GM21515 (cell line): ENCODE results near the gene RAD51B.

Experiments
- ATAC-seq: cut with Tn5 transposase; IDR thresholded peaks from one replicate; pipeline ENCODE4 v1.9.1; 2021; ENCODE audit not compliant: unreplicated experiment

The RAD51B gene

GRCh38 chr14:68343534-68344118, 524.0 kb downstream of the RAD51B start:
- no peak for ATAC-seq

- no peak for ATAC-seq
These were observed 526.2 kb downstream of the RAD51B start for GRCh38 chr14:68345738-68346137.

GRCh38 chr14:68346556-68347343, 527.2 kb downstream of the RAD51B start:
- ATAC-seq: no peak

GRCh38 chr14:68349900-68350629, 530.5 kb downstream of the RAD51B start:
- no peak for ATAC-seq

GRCh38 chr14:68355415-68355814, 535.8 kb downstream of the RAD51B start:
- ATAC-seq: no peak

GRCh38 chr14:68357777-68358176, 538.2 kb downstream of the RAD51B start:
- ATAC-seq: no peak

GRCh38 chr14:68358500-68358899, 538.9 kb downstream of the RAD51B start:
- ATAC-seq: no peak

- ATAC-seq: no peak
These were observed 539.6 kb downstream of the RAD51B start for GRCh38 chr14:68359022-68359836.

GRCh38 chr14:68359837-68360552, 540.4 kb downstream of the RAD51B start:
- ATAC-seq: no peak

GRCh38 chr14:68361231-68361630, 541.7 kb downstream of the RAD51B start:
- ATAC-seq: no peak

- no peak for ATAC-seq
These were observed 543.3 kb downstream of the RAD51B start for GRCh38 chr14:68362846-68363245.

- no peak for ATAC-seq
These were observed 543.9 kb downstream of the RAD51B start for GRCh38 chr14:68363466-68363842.

- ATAC-seq: no peak
These were observed 544.5 kb downstream of the RAD51B start for GRCh38 chr14:68363843-68364767.

- no peak for ATAC-seq
These were observed 545.2 kb downstream of the RAD51B start for GRCh38 chr14:68364792-68365192.

- ATAC-seq: no peak
These were observed 545.6 kb downstream of the RAD51B start for GRCh38 chr14:68365228-68365627.

- no peak for ATAC-seq
These were observed 547.1 kb downstream of the RAD51B start for GRCh38 chr14:68366656-68367055.

GRCh38 chr14:68367536-68367935, 548.0 kb downstream of the RAD51B start:
- no peak for ATAC-seq

- no peak for ATAC-seq
These were observed 549.3 kb downstream of the RAD51B start for GRCh38 chr14:68368850-68369249.

GRCh38 chr14:68369281-68370056, 549.9 kb downstream of the RAD51B start:
- ATAC-seq: no peak
